Esophagus (tissue), 2 donors: ENCODE measurements around the gene SRP14. TPM values are rescaled to one million over a fixed set of nuclear protein-coding genes. Genes with fewer than 3 reads are reported as not detected.
A peak's percentile ranks its signal among the peaks of the same experiment; 100 is the strongest.

Source experiments
- H3K27ac ChIP-seq, 2 donors: one replicate each; pipeline ENCODE4 v1.5.1; 2013; ENCODE audit warnings: low read depth in 2 of 2, mild to moderate bottlenecking in 2 of 2, inconsistent platforms in 1 of 2, low read length in 1 of 2, moderate library complexity in 1 of 2
- H3K27me3 ChIP-seq, 2 donors: one replicate each; pipeline ENCODE4 v1.6.1; 2013; ENCODE audit warnings: low read length in 2 of 2, control low read depth in 1 of 2, mild to moderate bottlenecking in 1 of 2; ENCODE audit not compliant: insufficient read depth in 2 of 2, control insufficient read depth in 1 of 2
- H3K36me3 ChIP-seq, 2 donors: one replicate each; pipeline ENCODE4 v1.6.1; 2013; ENCODE audit warnings: low read length in 1 of 2; ENCODE audit not compliant: control insufficient read depth in 2 of 2, insufficient read depth in 2 of 2
- H3K4me1 ChIP-seq, 2 donors: one replicate each; pipeline ENCODE4 v1.6.1; 2013; ENCODE audit warnings: low read length in 1 of 2; ENCODE audit not compliant: control insufficient read depth in 2 of 2, insufficient read depth in 2 of 2
- H3K4me3 ChIP-seq, 2 donors: one replicate each; pipeline ENCODE4 v1.5.1; 2013; ENCODE audit warnings: low read length in 2 of 2, mild to moderate bottlenecking in 2 of 2, low read depth in 1 of 2, moderate library complexity in 1 of 2
- H3K9me3 ChIP-seq, 2 donors: one replicate each; pipeline ENCODE4 v1.6.1; 2013; ENCODE audit warnings: mild to moderate bottlenecking in 2 of 2, low read depth in 1 of 2, low read length in 1 of 2, moderate library complexity in 1 of 2; ENCODE audit not compliant: control insufficient read depth in 2 of 2, insufficient read depth in 1 of 2
- WGBS, 2 donors: extraction: QIAGEN DNeasy Blood & Tissue Kit; methylation state at CpG; one replicate each; pipeline ENCODE4 v1.1.7; 2013; 5-methylcytosine and 5-hydroxymethylcytosine counted together
- polyA plus RNA-seq, 2 donors: library from polyadenylated mRNA; stranded (reverse); fragments of 200-250 nt; gene quantifications; one replicate each; pipeline ENCODE4 v1.2.3, GENCODE V29; 2013
- donor health status: healthy with polysubstance abuse.
- donor health status: Bipolar disorder and iron deficiency.

SRP14 gene
- polyA plus RNA-seq, 2 donors: 257 to 441 TPM

DNA sequence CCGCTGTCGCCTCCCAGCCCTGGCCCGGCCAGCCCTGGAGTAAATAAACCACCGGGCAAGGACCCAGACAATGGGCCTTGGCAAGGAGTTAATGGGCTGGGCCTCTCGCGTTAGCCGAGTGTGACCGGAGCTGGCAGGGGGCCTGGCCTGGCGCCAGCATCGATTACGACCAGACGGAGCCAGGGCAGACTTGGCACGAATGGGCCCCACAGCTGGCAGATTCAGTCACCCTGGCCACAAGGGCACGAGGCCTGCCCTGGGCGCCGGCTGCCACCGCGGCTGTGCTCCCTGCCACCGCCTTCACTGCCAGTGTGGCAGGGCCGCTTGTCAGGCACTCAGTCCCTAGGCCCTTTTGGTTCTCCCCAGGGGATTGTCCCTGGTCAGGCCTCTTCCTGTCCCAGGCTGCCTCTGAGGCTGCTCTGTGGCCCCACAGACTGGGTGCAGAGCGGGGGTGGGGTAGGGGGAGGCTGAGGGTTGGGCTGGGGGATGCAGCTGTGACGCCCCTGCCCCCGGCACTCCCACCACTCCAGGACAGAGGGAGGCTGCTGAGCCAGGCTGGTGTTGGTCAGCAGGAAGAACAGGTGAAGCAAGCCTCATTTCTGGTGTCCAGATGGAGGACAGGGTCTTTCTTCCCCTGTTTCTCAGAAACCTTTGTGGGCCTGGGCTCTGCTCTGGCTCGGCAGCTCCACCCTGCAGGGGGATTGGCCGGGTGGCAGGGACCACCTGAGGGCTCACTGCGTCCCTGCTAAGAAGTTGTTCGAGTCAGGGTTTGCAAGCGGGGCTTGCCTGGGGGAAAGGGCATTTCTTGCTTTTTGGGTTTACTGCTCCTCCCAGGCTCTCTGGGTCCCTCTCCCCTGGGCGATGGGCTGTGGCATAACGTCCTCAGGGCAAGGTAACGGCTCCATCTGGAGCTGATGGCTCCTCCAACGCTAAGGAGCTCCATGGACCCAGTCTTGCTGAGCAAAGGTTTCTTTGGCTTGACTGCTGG, 30.5 kb upstream of the SRP14 start:
- Histone ChIP-seq H3K4me3 (no peak overlapping the region), H3K27me3 (no peaks in the 10 kb centered on the region), H3K36me3 (no peaks in the 10 kb centered on the region), H3K9me3 (no peaks in the 10 kb centered on the region), H3K4me1 (peaks cover 0 to 15% of the 10 kb centered on the region in 2 donors), H3K27ac (peak overlapping the region; percentile 11 to 13)
- 30 to 32% methylated on average over 32 of the region's 32 CpGs for WGBS, 2 donors

DNA sequence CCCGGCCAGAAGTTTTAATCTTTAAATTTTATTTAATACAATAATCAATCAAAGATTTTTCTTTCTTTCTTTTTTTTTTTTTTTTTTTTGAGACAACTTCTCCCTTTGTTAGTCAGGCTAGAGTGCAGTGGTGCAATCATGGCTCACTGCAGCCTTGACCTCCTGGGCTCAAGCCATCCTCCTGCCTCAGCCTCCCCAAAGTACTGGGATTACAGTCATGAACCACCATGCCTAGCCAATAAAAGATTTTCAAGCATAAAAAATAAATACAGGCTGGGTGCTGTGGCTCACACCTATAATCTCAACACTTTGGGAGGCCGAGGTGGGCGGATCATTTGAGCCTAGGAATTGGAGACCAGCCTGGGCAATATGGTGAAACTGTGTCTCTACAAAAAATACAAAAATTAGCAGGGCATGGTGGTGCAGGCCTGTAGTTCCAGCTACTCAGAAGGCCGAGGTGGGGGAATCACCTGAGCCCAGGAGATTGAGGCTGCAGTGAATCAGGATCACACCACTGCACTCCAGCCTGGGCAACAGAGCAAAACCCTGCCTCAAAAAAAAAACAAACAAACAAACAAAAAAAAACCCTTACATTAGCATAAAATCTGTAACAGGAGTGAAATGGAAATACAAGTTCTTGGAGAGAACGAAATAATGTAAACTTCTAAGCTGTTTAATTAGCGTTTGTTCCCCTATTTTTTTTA, 29.1 kb upstream of the SRP14 start:
- H3K4me1 ChIP-seq: peaks cover 3 to 20% of the 10 kb centered on the region in 2 donors
- H3K27me3 ChIP-seq: no peaks in the 10 kb centered on the region
- H3K36me3 ChIP-seq: no peaks in the 10 kb centered on the region
- WGBS, 2 donors: 66 to 73% methylated on average over 6 of the region's 6 CpGs
- no peak overlapping the region for H3K4me3 ChIP-seq
- no peaks in the 10 kb centered on the region for H3K9me3 ChIP-seq
- H3K27ac ChIP-seq: no peak overlapping the region

DNA sequence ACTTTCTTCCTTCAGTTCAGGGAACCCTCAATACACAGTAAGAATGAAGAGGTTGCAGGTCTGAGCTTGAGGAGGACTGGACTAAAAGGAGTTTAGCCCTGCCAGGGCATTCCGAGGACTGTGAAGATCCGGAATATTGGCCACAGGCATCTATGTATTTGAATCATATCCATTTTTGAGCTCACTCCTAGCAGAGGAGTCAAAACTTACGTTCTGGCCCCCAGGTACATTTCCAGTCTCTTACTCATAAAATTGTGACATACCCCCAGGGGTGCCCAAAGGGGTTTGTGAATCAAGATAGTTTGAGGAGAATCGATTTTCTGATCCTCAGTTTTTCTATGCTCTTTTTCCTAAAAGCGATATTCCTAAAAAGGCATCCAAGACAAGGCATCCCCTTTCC, 27.6 kb upstream of the SRP14 start:
- H3K27ac ChIP-seq: no peak overlapping the region
- 64 to 75% methylated on average over 5 of the region's 5 CpGs for WGBS, 2 donors
- no peaks in the 10 kb centered on the region for H3K9me3 ChIP-seq
- no peaks in the 10 kb centered on the region for H3K27me3 ChIP-seq
- H3K36me3 ChIP-seq: no peaks in the 10 kb centered on the region
- H3K4me1 ChIP-seq: peaks cover 3 to 17% of the 10 kb centered on the region in 2 donors
- no peak overlapping the region for H3K4me3 ChIP-seq

DNA sequence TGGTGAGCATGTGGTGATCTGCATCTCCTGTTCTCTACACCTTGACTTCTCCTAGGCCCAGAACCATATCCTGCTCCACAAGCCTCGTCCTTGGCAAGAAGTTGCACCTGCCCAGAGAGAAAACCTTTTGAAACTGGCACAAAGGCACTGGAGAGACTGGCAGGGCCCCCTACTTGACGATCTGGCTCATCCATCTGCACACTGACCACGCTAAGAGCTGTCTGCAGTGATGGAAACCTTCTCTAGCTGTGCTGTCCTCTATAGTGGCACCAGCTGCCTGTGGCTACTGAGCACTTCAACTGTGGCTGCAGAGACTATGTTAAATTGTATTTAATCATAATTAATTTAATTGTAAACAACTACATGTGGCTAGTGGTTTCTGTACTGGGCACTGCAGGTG, 26.2 kb upstream of the SRP14 start:
- Histone ChIP-seq H3K36me3 (no peaks in the 10 kb centered on the region), H3K27ac (no peak overlapping the region)
- 74 to 84% methylated on average over 3 of the region's 3 CpGs for WGBS, 2 donors

DNA sequence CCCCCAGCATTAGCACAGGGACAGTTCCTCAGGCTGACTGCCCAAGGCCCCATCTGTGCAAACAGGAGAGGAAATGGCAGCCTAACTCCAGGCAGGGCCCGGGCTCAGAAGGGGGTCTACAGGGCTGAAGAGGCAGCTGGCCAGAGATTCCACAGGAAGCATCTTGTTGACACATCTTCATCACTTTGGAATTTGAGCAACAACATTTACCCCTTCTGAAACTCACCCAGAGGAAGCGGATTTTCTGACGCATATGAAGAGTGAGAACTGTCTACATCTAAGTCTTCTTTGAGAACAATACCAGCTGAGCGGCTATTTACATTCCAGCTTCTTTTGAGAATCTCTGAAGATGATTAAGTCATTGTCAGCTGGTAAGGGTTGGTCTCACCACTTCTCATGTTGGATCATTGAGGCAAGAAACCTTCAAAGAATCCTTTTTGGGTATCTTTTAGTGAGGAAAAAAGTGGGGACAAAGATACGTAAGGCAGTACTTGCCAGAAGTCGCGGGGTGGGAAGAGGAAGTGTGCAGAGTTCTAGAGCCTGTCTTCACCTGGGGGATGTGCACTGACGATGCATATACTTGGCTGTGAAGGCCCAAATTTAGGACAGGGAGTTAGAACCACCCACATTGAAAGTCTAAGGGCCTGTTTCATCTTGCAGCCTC, 25.4 kb upstream of the SRP14 start:
- Histone ChIP-seq H3K36me3 (no peaks in the 10 kb centered on the region), H3K4me3 (no peak overlapping the region), H3K4me1 (peaks cover 3 to 9% of the 10 kb centered on the region in 2 donors), H3K27me3 (no peaks in the 10 kb centered on the region), H3K27ac (no peak overlapping the region), H3K9me3 (no peaks in the 10 kb centered on the region)
- whole genome bisulfite sequencing, 2 donors: 75 to 78% methylated on average over 8 of the region's 8 CpGs

More for the DNA sequence above, 26.2 kb upstream of the SRP14 start:
- no peaks in the 10 kb centered on the region for H3K9me3 ChIP-seq
- H3K4me1 ChIP-seq: peaks cover 3 to 16% of the 10 kb centered on the region in 2 donors
- H3K4me3 ChIP-seq: no peak overlapping the region
- no peaks in the 10 kb centered on the region for H3K27me3 ChIP-seq

DNA sequence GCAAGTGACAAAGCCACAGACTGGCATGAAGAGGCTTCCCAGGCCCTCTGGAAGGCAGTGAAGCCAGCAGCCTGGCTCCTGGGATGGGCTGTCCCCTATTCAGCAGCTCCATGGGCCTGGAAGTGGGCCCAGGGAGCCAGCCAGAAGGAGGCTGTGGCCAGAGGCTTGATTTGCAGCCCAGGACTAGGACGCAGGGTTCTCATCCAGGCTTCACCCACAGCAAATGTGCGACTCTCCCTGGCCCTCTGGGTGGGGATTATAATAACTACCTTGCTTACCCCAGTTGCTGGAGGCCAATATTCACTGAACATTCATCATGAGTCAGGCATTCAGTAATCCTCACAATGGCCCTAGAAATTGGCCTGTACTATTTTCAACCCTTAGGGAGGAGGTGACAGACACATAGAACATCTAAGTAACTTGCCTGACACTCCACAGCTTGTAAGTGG, 24.6 kb upstream of the SRP14 start:
- Histone ChIP-seq H3K9me3 (no peaks in the 10 kb centered on the region), H3K27ac (no peak overlapping the region), H3K4me3 (no peak overlapping the region), H3K27me3 (no peaks in the 10 kb centered on the region), H3K36me3 (no peaks in the 10 kb centered on the region), H3K4me1 (peaks cover 3 to 5% of the 10 kb centered on the region in 2 donors)
- 39 to 67% methylated on average over 2 of the region's 2 CpGs for WGBS, 2 donors

DNA sequence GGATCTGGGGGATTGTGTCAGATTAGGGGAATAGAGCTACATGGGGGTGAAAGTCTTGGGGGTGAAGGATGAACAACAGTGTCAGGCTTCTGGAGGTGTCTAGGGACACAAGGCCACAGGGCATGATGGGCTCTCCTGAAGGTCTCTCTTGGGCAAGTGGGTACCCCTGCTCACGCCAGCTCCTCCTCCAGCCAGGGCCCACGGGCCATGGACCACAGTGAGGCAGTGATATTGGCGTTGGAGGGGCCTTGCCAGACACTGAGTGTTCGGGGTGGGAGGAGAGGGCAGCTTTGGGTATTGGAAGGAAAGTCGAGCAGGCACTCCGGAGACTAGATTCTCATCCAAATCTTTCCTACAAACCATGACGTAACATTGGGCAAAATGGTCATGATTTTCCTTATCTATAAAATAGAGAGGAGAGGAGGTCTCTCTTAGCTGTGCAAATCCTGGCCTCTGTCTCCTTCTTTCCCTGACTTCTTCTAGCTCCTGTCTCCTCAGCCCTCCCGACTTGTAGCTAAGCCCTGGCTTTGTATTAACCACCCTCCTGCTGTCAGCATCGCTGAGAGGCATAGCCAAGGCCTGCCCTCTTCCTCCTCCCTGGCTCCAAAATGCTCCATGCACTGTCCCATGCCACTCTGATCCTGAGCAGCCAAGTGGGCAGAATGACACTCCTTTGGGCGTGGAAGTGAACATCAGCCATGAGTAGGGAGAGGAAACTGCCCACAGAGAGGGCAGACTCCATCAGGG, 24.0 kb upstream of the SRP14 start:
- Histone ChIP-seq H3K36me3 (no peaks in the 10 kb centered on the region), H3K27ac (no peak overlapping the region), H3K4me1 (peaks cover 3 to 5% of the 10 kb centered on the region in 2 donors), H3K27me3 (no peaks in the 10 kb centered on the region), H3K4me3 (no peak overlapping the region), H3K9me3 (no peaks in the 10 kb centered on the region)
- WGBS, 2 donors: 86 to 94% methylated on average over 10 of the region's 10 CpGs

DNA sequence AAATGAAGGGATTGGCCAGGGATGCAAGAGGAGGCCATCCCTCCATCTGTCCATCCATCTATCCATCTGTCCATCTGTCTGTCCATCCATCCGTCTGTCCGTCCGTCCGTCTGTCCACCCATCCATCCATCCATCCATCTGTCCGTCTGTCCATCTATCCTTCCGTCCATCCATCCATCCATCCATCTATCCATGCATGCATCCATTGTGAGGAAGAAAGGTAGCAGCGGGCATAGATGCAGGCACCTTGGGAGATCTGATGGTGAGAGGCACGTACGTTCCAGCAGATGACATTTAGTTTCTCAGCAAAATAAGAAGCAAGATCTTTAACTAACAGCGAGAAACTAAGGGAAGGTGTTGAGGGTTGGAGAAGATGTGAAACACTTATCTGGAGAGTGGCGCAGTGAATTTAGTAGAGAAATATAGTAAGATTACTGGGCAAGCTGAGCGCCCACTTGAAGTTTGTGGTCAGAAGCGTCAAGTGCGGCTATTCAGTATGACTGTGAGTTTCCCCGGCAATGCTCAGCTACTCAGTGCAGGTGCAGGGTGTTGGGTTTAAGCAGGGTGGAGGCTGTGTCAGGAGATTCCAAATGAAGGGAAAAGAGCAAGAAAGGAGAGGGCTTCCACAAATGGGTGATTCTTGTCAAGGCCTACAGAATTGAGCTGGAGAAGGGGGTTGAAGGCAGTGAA, 22.4 kb upstream of the SRP14 start:
- no peaks in the 10 kb centered on the region for H3K9me3 ChIP-seq
- no peak overlapping the region for H3K27ac ChIP-seq
- no peaks in the 10 kb centered on the region for H3K27me3 ChIP-seq
- H3K36me3 ChIP-seq: no peaks in the 10 kb centered on the region
- WGBS, 2 donors: 91 to 92% methylated on average over 15 of the region's 15 CpGs
- H3K4me1 ChIP-seq: peaks cover 3 to 5% of the 10 kb centered on the region in 2 donors
- H3K4me3 ChIP-seq: no peak overlapping the region
